Liver (tissue), 3 donors: ENCODE data around the gene CDH23.

Experiments used
- EGR1 ChIP-seq, 2 donors: IDR thresholded peaks; 2 replicates each; pipeline ENCODE4 v1.6.1; 2016 to 2018; ENCODE audit warnings: antibody characterized with exemption in 2 of 2, low read depth in 2 of 2
- GABPA ChIP-seq, 2 donors: IDR thresholded peaks in 1 of 2; conservative IDR thresholded peaks in 1 of 2; 2 replicates each; pipeline ENCODE4 v1.6.1; 2016; ENCODE audit warnings: antibody characterized with exemption in 2 of 2, mild to moderate bottlenecking in 1 of 2, moderate library complexity in 1 of 2
- JUND ChIP-seq, 2 donors: IDR thresholded peaks; 2 replicates each; pipeline ENCODE4 v1.6.1; 2016; ENCODE audit warnings: antibody characterized with exemption in 2 of 2
- RAD21 ChIP-seq, 2 donors: IDR thresholded peaks; 2 replicates each; pipeline ENCODE4 v1.6.1; 2016; ENCODE audit warnings: antibody characterized with exemption in 2 of 2, mild to moderate bottlenecking in 2 of 2
- SP1 ChIP-seq: IDR thresholded peaks from 2 replicates; pipeline ENCODE4 v1.6.1; 2018; ENCODE audit warnings: antibody characterized with exemption, mild to moderate bottlenecking
- TAF1 ChIP-seq: conservative IDR thresholded peaks from 2 replicates; pipeline ENCODE4 v1.6.1; 2016; ENCODE audit warnings: antibody characterized with exemption, mild to moderate bottlenecking
- TF ChIP-seq, protein P1 (sequence below): IDR thresholded peaks from 2 replicates; pipeline ENCODE4 v1.6.1; 2016; ENCODE audit warnings: antibody characterized with exemption
- TF ChIP-seq, protein P2 (sequence below): IDR thresholded peaks from 2 replicates; pipeline ENCODE4 v1.6.1; 2016; ENCODE audit warnings: antibody characterized with exemption
- TF ChIP-seq, protein P3 (sequence below): IDR thresholded peaks from 2 replicates; pipeline ENCODE4 v1.6.1; 2016; ENCODE audit warnings: antibody characterized with exemption, mild to moderate bottlenecking
- TF ChIP-seq, protein P4 (sequence below): fragments of 150-350 bp; IDR thresholded peaks from 2 replicates; pipeline ENCODE4 v1.5.1; 2017; ENCODE audit warnings: improper control_type of control experiment, low read depth, low read length; ENCODE audit not compliant: missing input control
- donor health status: healthy.
- donor health status: healthy.

DNA sequence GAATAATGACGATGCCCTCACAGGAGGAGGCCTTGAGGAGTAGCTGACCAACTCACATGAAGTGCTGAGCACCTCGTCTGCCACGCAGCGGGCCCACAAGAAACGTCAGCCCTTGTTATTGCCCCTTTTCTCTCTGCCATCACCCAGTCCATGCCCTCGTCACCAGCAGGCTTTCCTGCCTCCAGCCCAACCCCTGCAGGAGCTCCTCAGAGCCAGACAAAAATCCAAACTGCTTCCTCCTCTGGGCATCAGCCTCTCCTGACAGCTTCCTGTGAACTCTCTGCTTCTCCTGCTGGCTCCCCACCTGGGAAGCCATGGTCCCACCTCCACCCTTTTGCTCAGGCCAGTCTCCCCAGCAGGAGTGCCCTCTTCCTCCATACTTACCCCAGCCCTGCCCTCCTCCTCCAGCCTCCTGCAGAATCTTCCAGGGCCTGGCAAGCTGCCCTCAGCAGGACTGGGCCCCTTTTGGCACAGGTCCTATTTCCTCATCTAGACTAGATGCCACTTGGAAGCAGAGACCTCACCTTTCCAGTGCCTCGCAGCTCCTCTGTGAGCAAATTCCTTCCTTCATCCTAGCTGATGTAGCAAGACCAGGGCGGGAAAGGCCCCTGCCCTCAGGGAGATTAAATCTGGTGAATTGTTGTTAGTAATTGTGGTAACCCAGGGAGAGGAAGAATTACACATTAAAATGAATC, 207.8 kb downstream of the CDH23 start:
- TF ChIP-seq, protein P1, sequence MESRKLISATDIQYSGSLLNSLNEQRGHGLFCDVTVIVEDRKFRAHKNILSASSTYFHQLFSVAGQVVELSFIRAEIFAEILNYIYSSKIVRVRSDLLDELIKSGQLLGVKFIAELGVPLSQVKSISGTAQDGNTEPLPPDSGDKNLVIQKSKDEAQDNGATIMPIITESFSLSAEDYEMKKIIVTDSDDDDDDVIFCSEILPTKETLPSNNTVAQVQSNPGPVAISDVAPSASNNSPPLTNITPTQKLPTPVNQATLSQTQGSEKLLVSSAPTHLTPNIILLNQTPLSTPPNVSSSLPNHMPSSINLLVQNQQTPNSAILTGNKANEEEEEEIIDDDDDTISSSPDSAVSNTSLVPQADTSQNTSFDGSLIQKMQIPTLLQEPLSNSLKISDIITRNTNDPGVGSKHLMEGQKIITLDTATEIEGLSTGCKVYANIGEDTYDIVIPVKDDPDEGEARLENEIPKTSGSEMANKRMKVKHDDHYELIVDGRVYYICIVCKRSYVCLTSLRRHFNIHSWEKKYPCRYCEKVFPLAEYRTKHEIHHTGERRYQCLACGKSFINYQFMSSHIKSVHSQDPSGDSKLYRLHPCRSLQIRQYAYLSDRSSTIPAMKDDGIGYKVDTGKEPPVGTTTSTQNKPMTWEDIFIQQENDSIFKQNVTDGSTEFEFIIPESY = no peak
- TF ChIP-seq, protein P2, sequence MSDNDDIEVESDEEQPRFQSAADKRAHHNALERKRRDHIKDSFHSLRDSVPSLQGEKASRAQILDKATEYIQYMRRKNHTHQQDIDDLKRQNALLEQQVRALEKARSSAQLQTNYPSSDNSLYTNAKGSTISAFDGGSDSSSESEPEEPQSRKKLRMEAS = no peak
- TF ChIP-seq RAD21 (IDR thresholded peaks at IDR 0.05) (no peak), SP1 (no peak), GABPA (IDR thresholded peaks at IDR 0.05 in 1 of 2, conservative IDR thresholded peaks at IDR 0.05 in 1 of 2) (no peak), TAF1 (no peak), JUND (IDR thresholded peaks at IDR 0.05) (no peak), EGR1 (IDR thresholded peaks at IDR 0.05; ENCODE audit: low read depth in 2 of 2) (no peak)
- TF ChIP-seq, protein P3, sequence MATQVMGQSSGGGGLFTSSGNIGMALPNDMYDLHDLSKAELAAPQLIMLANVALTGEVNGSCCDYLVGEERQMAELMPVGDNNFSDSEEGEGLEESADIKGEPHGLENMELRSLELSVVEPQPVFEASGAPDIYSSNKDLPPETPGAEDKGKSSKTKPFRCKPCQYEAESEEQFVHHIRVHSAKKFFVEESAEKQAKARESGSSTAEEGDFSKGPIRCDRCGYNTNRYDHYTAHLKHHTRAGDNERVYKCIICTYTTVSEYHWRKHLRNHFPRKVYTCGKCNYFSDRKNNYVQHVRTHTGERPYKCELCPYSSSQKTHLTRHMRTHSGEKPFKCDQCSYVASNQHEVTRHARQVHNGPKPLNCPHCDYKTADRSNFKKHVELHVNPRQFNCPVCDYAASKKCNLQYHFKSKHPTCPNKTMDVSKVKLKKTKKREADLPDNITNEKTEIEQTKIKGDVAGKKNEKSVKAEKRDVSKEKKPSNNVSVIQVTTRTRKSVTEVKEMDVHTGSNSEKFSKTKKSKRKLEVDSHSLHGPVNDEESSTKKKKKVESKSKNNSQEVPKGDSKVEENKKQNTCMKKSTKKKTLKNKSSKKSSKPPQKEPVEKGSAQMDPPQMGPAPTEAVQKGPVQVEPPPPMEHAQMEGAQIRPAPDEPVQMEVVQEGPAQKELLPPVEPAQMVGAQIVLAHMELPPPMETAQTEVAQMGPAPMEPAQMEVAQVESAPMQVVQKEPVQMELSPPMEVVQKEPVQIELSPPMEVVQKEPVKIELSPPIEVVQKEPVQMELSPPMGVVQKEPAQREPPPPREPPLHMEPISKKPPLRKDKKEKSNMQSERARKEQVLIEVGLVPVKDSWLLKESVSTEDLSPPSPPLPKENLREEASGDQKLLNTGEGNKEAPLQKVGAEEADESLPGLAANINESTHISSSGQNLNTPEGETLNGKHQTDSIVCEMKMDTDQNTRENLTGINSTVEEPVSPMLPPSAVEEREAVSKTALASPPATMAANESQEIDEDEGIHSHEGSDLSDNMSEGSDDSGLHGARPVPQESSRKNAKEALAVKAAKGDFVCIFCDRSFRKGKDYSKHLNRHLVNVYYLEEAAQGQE = no peak
- TF ChIP-seq, protein P4, sequence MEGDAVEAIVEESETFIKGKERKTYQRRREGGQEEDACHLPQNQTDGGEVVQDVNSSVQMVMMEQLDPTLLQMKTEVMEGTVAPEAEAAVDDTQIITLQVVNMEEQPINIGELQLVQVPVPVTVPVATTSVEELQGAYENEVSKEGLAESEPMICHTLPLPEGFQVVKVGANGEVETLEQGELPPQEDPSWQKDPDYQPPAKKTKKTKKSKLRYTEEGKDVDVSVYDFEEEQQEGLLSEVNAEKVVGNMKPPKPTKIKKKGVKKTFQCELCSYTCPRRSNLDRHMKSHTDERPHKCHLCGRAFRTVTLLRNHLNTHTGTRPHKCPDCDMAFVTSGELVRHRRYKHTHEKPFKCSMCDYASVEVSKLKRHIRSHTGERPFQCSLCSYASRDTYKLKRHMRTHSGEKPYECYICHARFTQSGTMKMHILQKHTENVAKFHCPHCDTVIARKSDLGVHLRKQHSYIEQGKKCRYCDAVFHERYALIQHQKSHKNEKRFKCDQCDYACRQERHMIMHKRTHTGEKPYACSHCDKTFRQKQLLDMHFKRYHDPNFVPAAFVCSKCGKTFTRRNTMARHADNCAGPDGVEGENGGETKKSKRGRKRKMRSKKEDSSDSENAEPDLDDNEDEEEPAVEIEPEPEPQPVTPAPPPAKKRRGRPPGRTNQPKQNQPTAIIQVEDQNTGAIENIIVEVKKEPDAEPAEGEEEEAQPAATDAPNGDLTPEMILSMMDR = no peak
